HCT116 (cell line): ENCODE results near the gene GP2.

ENCODE experiments used
- CTCF ChIP-seq, 3 experiments: fragments of 200-600 bp in 1 of 3; sonication (generic) in 1 of 3; IDR thresholded peaks in 2 of 3; conservative IDR thresholded peaks in 1 of 3; 2 replicates each; pipeline ENCODE4 v1.5.1; 2012 to 2017; ENCODE audit warnings: low read depth in 2 of 3, low read length in 2 of 3, antibody characterized with exemption in 1 of 3, borderline replicate concordance in 1 of 3, control low read depth in 1 of 3, mild to moderate bottlenecking in 1 of 3, mixed read lengths in 1 of 3, mixed run types in 1 of 3, moderate library complexity in 1 of 3; ENCODE audit not compliant: insufficient read depth in 1 of 3
- EZH2 ChIP-seq: fragments of 200-600 bp; sonication (generic); IDR thresholded peaks from 2 replicates; pipeline ENCODE4 v1.6.1; 2017; ENCODE audit warnings: antibody characterized with exemption, mixed run types
- POLR2A ChIP-seq: IDR thresholded peaks from 2 replicates; pipeline ENCODE4 v1.7.0; 2011; ENCODE audit warnings: borderline replicate concordance; ENCODE audit not compliant: insufficient read depth, insufficient read length; ENCODE audit errors: extremely low read depth
- RAD21 ChIP-seq: IDR thresholded peaks from 2 replicates; pipeline ENCODE4 v1.6.1; 2012; ENCODE audit warnings: low read depth, mild to moderate bottlenecking

GRCh38 chr16:20298452-20298851 is 28.9 kb downstream of the GP2 start:
- TF ChIP-seq CTCF (IDR thresholded peaks at IDR 0.05 in 2 of 3, conservative IDR thresholded peaks at IDR 0.05 in 1 of 3; ENCODE audit: borderline replicate concordance in 1 of 3, insufficient read depth in 1 of 3, low read depth in 2 of 3, low read length in 2 of 3) (no peak), EZH2 (no peak), POLR2A (no peak), RAD21 (no peak)
